ENCODE measurements around the gene GYG1.
A peak's percentile ranks its signal among the peaks of the same experiment; 100 is the strongest.

The GYG1 gene

GRCh38 chr3:149004622-149005021 lies 13.3 kb downstream of the GYG1 start:
- DNase-seq, result no peak
- no peaks in the 10 kb centered on the region for H3K9me3 ChIP-seq
- H3K4me1 ChIP-seq, result peaks cover 0 to 20% (median 3%) of the 10 kb centered on the region in 4 donors
- H3K36me3 ChIP-seq, result peaks cover 27 to 41% (median 28%) of the 10 kb centered on the region in 3 donors
- no peak overlapping the region for H3K4me3 ChIP-seq
- intact Hi-C loops (cut with DNase I; ENCODE audit: low total_unique reads), result no loop called here
- H3K27ac ChIP-seq, result peak overlapping the region; percentile 43 to 60
- TF ChIP-seq CTCF (IDR thresholded peaks at IDR 0.05), result no peak
- H3K27me3 ChIP-seq, result no peaks in the 10 kb centered on the region

- Histone ChIP-seq H3K4me3 (no peak overlapping the region), H3K9me3 (no peaks in the 10 kb centered on the region), H3K4me1 (peaks cover 0 to 22% (median 7%) of the 10 kb centered on the region in 4 donors), H3K36me3 (peaks cover 29 to 41% (median 35%) of the 10 kb centered on the region in 3 donors), H3K27me3 (no peaks in the 10 kb centered on the region), H3K27ac (no peak overlapping the region)
- no peak for DNase-seq
- intact Hi-C loops (cut with DNase I; ENCODE audit: low total_unique reads), result no loop called here
- no peak for TF ChIP-seq CTCF (IDR thresholded peaks at IDR 0.05)
Observed at GRCh38 chr3:149005416-149005815, 14.1 kb downstream of the GYG1 start.

GRCh38 chr3:149007567-149008257 lies 16.4 kb downstream of the GYG1 start:
- TF ChIP-seq CTCF (IDR thresholded peaks at IDR 0.05), result no peak
- H3K27ac ChIP-seq, result no peak overlapping the region
- intact Hi-C loops (cut with DNase I; ENCODE audit: low total_unique reads), result no loop called here
- peaks cover 29 to 48% (median 43%) of the 10 kb centered on the region in 3 donors for H3K36me3 ChIP-seq
- H3K9me3 ChIP-seq, result no peaks in the 10 kb centered on the region
- H3K27me3 ChIP-seq, result no peaks in the 10 kb centered on the region
- DNase-seq, result no peak
- peaks cover 0 to 43% (median 17%) of the 10 kb centered on the region in 4 donors for H3K4me1 ChIP-seq
- no peak overlapping the region for H3K4me3 ChIP-seq

- no peaks in the 10 kb centered on the region for H3K9me3 ChIP-seq
- H3K36me3 ChIP-seq, result peaks cover 26 to 56% (median 47%) of the 10 kb centered on the region in 3 donors
- intact Hi-C loops (cut with DNase I; ENCODE audit: low total_unique reads), result no loop called here
- H3K4me3 ChIP-seq, result no peak overlapping the region
- no peaks in the 10 kb centered on the region for H3K27me3 ChIP-seq
- no peak for DNase-seq
- peaks cover 0 to 51% (median 24%) of the 10 kb centered on the region in 4 donors for H3K4me1 ChIP-seq
- TF ChIP-seq CTCF (IDR thresholded peaks at IDR 0.05), result no peak
- H3K27ac ChIP-seq, result peak overlapping the region; percentile 28 to 61
Observed at GRCh38 chr3:149009732-149010131, 18.4 kb downstream of the GYG1 start.

- no peak for TF ChIP-seq CTCF (IDR thresholded peaks at IDR 0.05)
- Histone ChIP-seq H3K9me3 (no peaks in the 10 kb centered on the region), H3K4me3 (no peak overlapping the region), H3K27ac (peak overlapping the region; percentile 61), H3K27me3 (no peaks in the 10 kb centered on the region), H3K36me3 (peaks cover 25 to 56% (median 45%) of the 10 kb centered on the region in 3 donors), H3K4me1 (peaks cover 0 to 58% (median 24%) of the 10 kb centered on the region in 4 donors)
- intact Hi-C loops (cut with DNase I; ENCODE audit: low total_unique reads), result no loop called here
- DNase-seq, result no peak
Observed at GRCh38 chr3:149010504-149010951, 19.2 kb downstream of the GYG1 start.
